Measurements from ENCODE around the gene LRPPRC.

DNA sequence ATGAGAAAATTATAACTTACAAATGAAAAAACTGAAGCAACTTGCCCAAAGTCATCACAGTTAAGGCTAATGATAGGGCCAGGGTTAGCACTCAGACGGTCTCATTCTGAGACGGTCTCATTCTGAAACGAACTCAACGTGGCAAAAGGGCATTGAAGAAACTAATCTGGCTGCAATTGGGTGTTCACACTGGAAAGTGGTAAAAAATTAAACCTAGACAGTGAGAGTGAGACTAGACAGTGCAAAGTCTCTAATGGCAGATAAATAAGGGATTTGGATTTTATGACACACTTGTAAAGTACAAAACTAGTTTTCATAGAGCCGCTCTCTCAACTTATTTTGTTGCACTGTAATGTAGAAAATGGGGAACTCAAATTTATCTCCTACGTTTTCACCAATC is 9.2 kb downstream of the LRPPRC start:
- TF ChIP-seq, protein P1, sequence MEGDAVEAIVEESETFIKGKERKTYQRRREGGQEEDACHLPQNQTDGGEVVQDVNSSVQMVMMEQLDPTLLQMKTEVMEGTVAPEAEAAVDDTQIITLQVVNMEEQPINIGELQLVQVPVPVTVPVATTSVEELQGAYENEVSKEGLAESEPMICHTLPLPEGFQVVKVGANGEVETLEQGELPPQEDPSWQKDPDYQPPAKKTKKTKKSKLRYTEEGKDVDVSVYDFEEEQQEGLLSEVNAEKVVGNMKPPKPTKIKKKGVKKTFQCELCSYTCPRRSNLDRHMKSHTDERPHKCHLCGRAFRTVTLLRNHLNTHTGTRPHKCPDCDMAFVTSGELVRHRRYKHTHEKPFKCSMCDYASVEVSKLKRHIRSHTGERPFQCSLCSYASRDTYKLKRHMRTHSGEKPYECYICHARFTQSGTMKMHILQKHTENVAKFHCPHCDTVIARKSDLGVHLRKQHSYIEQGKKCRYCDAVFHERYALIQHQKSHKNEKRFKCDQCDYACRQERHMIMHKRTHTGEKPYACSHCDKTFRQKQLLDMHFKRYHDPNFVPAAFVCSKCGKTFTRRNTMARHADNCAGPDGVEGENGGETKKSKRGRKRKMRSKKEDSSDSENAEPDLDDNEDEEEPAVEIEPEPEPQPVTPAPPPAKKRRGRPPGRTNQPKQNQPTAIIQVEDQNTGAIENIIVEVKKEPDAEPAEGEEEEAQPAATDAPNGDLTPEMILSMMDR (conservative IDR thresholded peaks at IDR 0.05): no peak
- no peak for TF ChIP-seq EZH2 (IDR thresholded peaks at IDR 0.05; ENCODE audit: low read depth)

Measured in PC-9 (cell line).